Measurements from ENCODE around the gene MLEC. TPM values are rescaled to one million over a fixed set of nuclear protein-coding genes. Genes with fewer than 3 reads are reported as not detected.

The MLEC gene
- total and polyA plus RNA-seq, 2 of the 13 experiments (the other 11 are each of a cell fraction or from before 2014, with no cell fraction given): 49.8 to 156 TPM

DNA sequence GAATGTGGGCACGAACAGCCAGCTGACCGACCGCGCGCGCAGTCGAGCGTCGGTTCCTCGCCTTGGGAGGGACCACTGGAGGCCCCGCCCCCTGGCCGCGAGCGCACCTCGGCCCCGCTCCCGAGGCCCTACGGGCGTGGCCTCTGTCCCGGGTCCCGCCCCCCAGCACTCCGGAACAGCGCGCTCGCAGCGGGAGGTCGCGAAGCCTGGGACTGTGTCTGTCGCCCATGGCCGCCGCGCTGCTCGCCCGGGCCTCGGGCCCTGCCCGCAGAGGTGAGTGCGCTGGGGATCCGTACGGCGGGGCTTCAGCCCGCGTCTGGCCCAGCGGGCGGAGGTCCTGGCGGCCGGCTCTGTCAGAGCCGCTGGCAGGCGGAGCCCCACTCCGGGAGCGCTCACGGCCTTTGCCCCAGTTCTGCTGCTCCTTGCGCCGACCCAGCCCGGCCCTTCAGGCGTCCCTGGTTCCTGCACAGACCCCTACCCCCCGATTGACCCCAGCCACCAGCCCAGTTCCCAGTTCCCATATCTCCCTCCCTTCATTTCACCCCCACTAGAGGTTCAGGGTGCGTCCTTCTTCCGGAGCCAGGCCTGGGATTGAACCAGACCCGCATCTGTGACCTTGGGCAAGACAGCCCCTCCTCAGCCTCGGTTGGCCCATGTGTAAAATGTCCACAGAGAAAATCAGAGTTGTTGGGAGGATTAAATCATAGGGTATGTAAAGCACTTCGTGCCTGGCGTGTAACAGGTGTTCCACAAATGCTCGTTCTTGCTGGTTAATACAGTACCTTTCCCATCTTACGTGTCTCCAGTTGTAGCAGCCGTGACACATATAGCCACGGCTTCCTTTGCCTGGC is 38.9 kb downstream of the MLEC start, which contains the start of gene ACADS (continued):
- no peak for TF ChIP-seq RERE (CRISPR knock-in tag; IDR thresholded peaks at IDR 0.05; ENCODE audit: low read depth)
- TF ChIP-seq, protein P1, sequence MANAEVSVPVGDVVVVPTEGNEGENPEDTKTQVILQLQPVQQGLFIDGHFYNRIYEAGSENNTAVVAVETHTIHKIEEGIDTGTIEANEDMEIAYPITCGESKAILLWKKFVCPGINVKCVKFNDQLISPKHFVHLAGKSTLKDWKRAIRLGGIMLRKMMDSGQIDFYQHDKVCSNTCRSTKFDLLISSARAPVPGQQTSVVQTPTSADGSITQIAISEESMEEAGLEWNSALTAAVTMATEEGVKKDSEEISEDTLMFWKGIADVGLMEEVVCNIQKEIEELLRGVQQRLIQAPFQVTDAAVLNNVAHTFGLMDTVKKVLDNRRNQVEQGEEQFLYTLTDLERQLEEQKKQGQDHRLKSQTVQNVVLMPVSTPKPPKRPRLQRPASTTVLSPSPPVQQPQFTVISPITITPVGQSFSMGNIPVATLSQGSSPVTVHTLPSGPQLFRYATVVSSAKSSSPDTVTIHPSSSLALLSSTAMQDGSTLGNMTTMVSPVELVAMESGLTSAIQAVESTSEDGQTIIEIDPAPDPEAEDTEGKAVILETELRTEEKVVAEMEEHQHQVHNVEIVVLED (CRISPR knock-in tag; IDR thresholded peaks at IDR 0.05; ENCODE audit: borderline replicate concordance): no peak
- TF ChIP-seq SYNCRIP (IDR thresholded peaks at IDR 0.05; ENCODE audit: insufficient read depth, low read depth, low read length): no peak
- no peak for TF ChIP-seq RFX1 (IDR thresholded peaks at IDR 0.05)
- peak; percentile 44; the same call in 1 of the 2 replicates for TF ChIP-seq KLF9 (CRISPR knock-in tag; IDR thresholded peaks at IDR 0.05; ENCODE audit: low read depth)
- TF ChIP-seq STAT6 (CRISPR knock-in tag; IDR thresholded peaks at IDR 0.05; ENCODE audit: borderline replicate concordance): no peak
- TF ChIP-seq NCOA2 (CRISPR knock-in tag; IDR thresholded peaks at IDR 0.05): no peak
- TF ChIP-seq, protein P2, sequence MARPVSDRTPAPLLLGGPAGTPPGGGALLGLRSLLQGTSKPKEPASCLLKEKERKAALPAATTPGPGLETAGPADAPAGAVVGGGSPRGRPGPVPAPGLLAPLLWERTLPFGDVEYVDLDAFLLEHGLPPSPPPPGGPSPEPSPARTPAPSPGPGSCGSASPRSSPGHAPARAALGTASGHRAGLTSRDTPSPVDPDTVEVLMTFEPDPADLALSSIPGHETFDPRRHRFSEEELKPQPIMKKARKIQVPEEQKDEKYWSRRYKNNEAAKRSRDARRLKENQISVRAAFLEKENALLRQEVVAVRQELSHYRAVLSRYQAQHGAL (CRISPR knock-in tag; IDR thresholded peaks at IDR 0.05; ENCODE audit: not compliant biosample characterization): no peak
- no peak; the same call in 1 of the 2 replicates for TF ChIP-seq ZNF232 (CRISPR knock-in tag; IDR thresholded peaks at IDR 0.05; ENCODE audit: borderline replicate concordance)
- no peak for TF ChIP-seq IKZF1 (IDR thresholded peaks at IDR 0.05)
- TF ChIP-seq HDAC1 (CRISPR knock-in tag; IDR thresholded peaks at IDR 0.05): peak; percentile 72
- TF ChIP-seq ZNF691 (CRISPR knock-in tag; IDR thresholded peaks at IDR 0.05; ENCODE audit: borderline replicate concordance, low read depth): peak; percentile 83
- TF ChIP-seq MIER3 (CRISPR knock-in tag; IDR thresholded peaks at IDR 0.05; ENCODE audit: borderline replicate concordance): no peak
- TF ChIP-seq ZNF563 (CRISPR knock-in tag; IDR thresholded peaks at IDR 0.05): no peak; the same call in 1 of the 2 replicates
- no peak for TF ChIP-seq ZBTB8A (CRISPR knock-in tag; IDR thresholded peaks at IDR 0.05; ENCODE audit: borderline replicate concordance, low read depth)
- peak; percentile 33; the same call in 1 of the 2 replicates for TF ChIP-seq SAFB2 (CRISPR knock-in tag; IDR thresholded peaks at IDR 0.05; ENCODE audit: borderline replicate concordance, low read depth)
- TF ChIP-seq ZNF329 (CRISPR knock-in tag; IDR thresholded peaks at IDR 0.05; ENCODE audit: low read depth): no peak
